IMR-90 (cell line): Measurements from ENCODE around the gene TSPAN4. TPM values are rescaled to one million over a fixed set of nuclear protein-coding genes. Genes with fewer than 3 reads are reported as not detected.

Source experiments
- ATAC-seq: fragments of 200-7000 bp; cut with Tn5 transposase; 2 replicates; pipeline ENCODE4 v1.9.1; 2020; ENCODE audit warnings: low read depth, mild to moderate bottlenecking, moderate library complexity
- BruUV-seq: library from RNA; stranded (reverse); fragments of 400-500 nt; replicated peaks from 2 replicates; lab custom pipeline; 2021; lab: Mats Ljungman, UMichigan
- CTCF ChIA-PET: fragments of 300-600 bp; formaldehyde crosslinking; extraction: SDS; loops from one replicate; lab custom pipeline; 2021; ENCODE audit warnings: antibody characterized with exemption; lab: Yijun Ruan, JAX
- POLR2A ChIA-PET: fragments of 300-600 bp; sonication (Branson Sonifier 250); formaldehyde crosslinking; loops from one replicate; lab custom pipeline; 2022; ENCODE audit warnings: antibody characterized with exemption; ENCODE audit not compliant: unreplicated experiment; lab: Charles Lee
- DNase-seq: peaks from one replicate; pipeline ENCODE4 v3.0.0; 2013
- H2AFZ ChIP-seq: replicated peaks from 2 replicates; pipeline ENCODE3; 2013; ENCODE audit warnings: low read length, mild to moderate bottlenecking; ENCODE audit not compliant: poor library complexity
- H2AK5ac ChIP-seq: 2 replicates; pipeline ENCODE4 v1.6.1; 2013; ENCODE audit warnings: low read depth, low read length, inconsistent platforms
- H2AK9ac ChIP-seq: replicated peaks from 2 replicates; pipeline ENCODE3; 2013; ENCODE audit warnings: mild to moderate bottlenecking, low read depth, low read length, moderate library complexity; ENCODE audit not compliant: poor library complexity
- H2BK120ac ChIP-seq: 2 replicates; pipeline ENCODE4 v1.6.1; 2013; ENCODE audit warnings: low read depth, low read length, inconsistent platforms
- H2BK15ac ChIP-seq: 3 replicates; pipeline ENCODE4 v1.6.1; 2013; ENCODE audit warnings: low read depth, low read length, inconsistent platforms
- H2BK20ac ChIP-seq: 2 replicates; pipeline ENCODE4 v1.6.1; 2013; ENCODE audit warnings: low read depth, mild to moderate bottlenecking, inconsistent platforms, low read length, moderate library complexity
- H2BK5ac ChIP-seq: 2 replicates; pipeline ENCODE4 v1.6.1; 2013; ENCODE audit warnings: mild to moderate bottlenecking, low read depth, low read length, inconsistent platforms; ENCODE audit not compliant: poor library complexity, severe bottlenecking
- H3K14ac ChIP-seq: replicated peaks from 2 replicates; pipeline ENCODE4 v1.6.1; 2013; ENCODE audit warnings: low read depth, low read length, inconsistent platforms
- H3K18ac ChIP-seq: 2 replicates; pipeline ENCODE4 v1.6.1; 2013; ENCODE audit warnings: low read depth, low read length, control low read depth
- H3K23ac ChIP-seq: 2 replicates; pipeline ENCODE4 v1.6.1; 2013; ENCODE audit warnings: low read depth, low read length, inconsistent platforms
- H3K27ac ChIP-seq: 2 replicates; pipeline ENCODE4 v1.5.1; 2013; ENCODE audit warnings: mild to moderate bottlenecking, control low read depth, low read length; ENCODE audit not compliant: insufficient read depth
- H3K27me3 ChIP-seq: 2 replicates; pipeline ENCODE4 v1.6.1; 2013; ENCODE audit warnings: low read length; ENCODE audit not compliant: control insufficient read depth, insufficient read depth
- H3K36me3 ChIP-seq: 2 replicates; pipeline ENCODE4 v1.6.1; 2013; ENCODE audit warnings: low read length, mixed read lengths; ENCODE audit not compliant: control insufficient read depth, insufficient read depth
- H3K4ac ChIP-seq: 2 replicates; pipeline ENCODE4 v1.6.1; 2013; ENCODE audit warnings: low read depth, low read length, inconsistent platforms
- H3K4me1 ChIP-seq: 2 replicates; pipeline ENCODE4 v1.6.1; 2013; ENCODE audit warnings: low read length, mixed read lengths; ENCODE audit not compliant: control insufficient read depth, insufficient read depth
- H3K4me2 ChIP-seq: 2 replicates; pipeline ENCODE4 v1.6.1; 2013; ENCODE audit warnings: low read depth, mild to moderate bottlenecking, control low read depth, low read length, moderate library complexity
- H3K4me3 ChIP-seq: 2 replicates; pipeline ENCODE4 v1.5.1; 2013; ENCODE audit warnings: low read depth, mild to moderate bottlenecking, control low read depth, low read length, moderate library complexity; ENCODE audit not compliant: insufficient read depth
- H3K56ac ChIP-seq: 2 replicates; pipeline ENCODE4 v1.6.1; 2013; ENCODE audit warnings: low read length, inconsistent platforms; ENCODE audit not compliant: insufficient read depth; ENCODE audit errors: extremely low read depth
- H3K79me1 ChIP-seq, 2 experiments: 2 replicates each; pipeline ENCODE4 v1.6.1; 2013; ENCODE audit warnings: low read length in 2 of 2, inconsistent platforms in 1 of 2, low read depth in 1 of 2
- H3K9ac ChIP-seq: 2 replicates; pipeline ENCODE4 v1.6.1; 2013; ENCODE audit warnings: low read depth, low read length, control low read depth
- H3K9me1 ChIP-seq: 2 replicates; pipeline ENCODE4 v1.6.1; 2013; ENCODE audit warnings: low read length, inconsistent platforms; ENCODE audit not compliant: insufficient read depth
- H3K9me3 ChIP-seq: 2 replicates; pipeline ENCODE4 v1.6.1; 2013; ENCODE audit warnings: low read length; ENCODE audit not compliant: control insufficient read depth, insufficient read depth
- H4K20me1 ChIP-seq: 2 replicates; pipeline ENCODE4 v1.6.1; 2013; ENCODE audit warnings: low read length, inconsistent platforms; ENCODE audit not compliant: insufficient read depth
- H4K5ac ChIP-seq: 2 replicates; pipeline ENCODE4 v1.6.1; 2013; ENCODE audit warnings: mild to moderate bottlenecking, low read depth, low read length, control low read depth
- H4K8ac ChIP-seq, 2 experiments: 2 replicates each; pipeline ENCODE4 v1.6.1; 2013; ENCODE audit warnings: low read depth in 2 of 2, low read length in 2 of 2, control low read depth in 1 of 2, inconsistent platforms in 1 of 2
- H4K91ac ChIP-seq: 2 replicates; pipeline ENCODE4 v1.6.1; 2013; ENCODE audit warnings: low read depth, low read length, inconsistent platforms; ENCODE audit not compliant: insufficient read depth
- CEBPB ChIP-seq: IDR thresholded peaks from 2 replicates; pipeline ENCODE4 v1.6.1; 2012; ENCODE audit warnings: low read depth, low read length, improper control_type of control experiment
- FOS ChIP-seq: fragments of 150-350 bp; IDR thresholded peaks from 2 replicates; pipeline ENCODE4 v1.6.1; 2016; ENCODE audit warnings: low read depth, low read length
- MAFK ChIP-seq: IDR thresholded peaks from 2 replicates; pipeline ENCODE4 v1.6.1; 2012; ENCODE audit warnings: low read depth, low read length, improper control_type of control experiment
- NFE2L2 ChIP-seq: fragments of 150-350 bp; IDR thresholded peaks from 2 replicates; pipeline ENCODE4 v1.6.1; 2016; ENCODE audit warnings: low read depth, mild to moderate bottlenecking, low read length
- POLR2A ChIP-seq: IDR thresholded peaks from 2 replicates; pipeline ENCODE4 v1.6.1; 2012; ENCODE audit warnings: mild to moderate bottlenecking, low read depth, low read length
- SMC3 ChIP-seq: fragments of 150-350 bp; IDR thresholded peaks from 2 replicates; pipeline ENCODE4 v1.6.1; 2016; ENCODE audit warnings: low read depth, mild to moderate bottlenecking, antibody characterized with exemption, low read length, moderate library complexity
- WGBS, 2 experiments: methylation state at CpG; one replicate each; pipeline versions ENCODE4 v1.1.5 to v1.1.7; 2013; ENCODE audit warnings: missing lambda C conversion rate in 2 of 2; ENCODE audit not compliant: insufficient read length in 1 of 2; ENCODE audit errors: extremely low coverage in 2 of 2; 5-methylcytosine and 5-hydroxymethylcytosine counted together
- dilution Hi-C: fragments of 300-500 bp; cut with HindIII; formaldehyde crosslinking; loops from one replicate; pipeline ENCODE4 v1.14.3; 2018; ENCODE audit warnings: low sequenced_read_pairs; ENCODE audit not compliant: unreplicated experiment
- in situ Hi-C: fragments of 300-500 bp; cut with MboI; formaldehyde crosslinking; loops from 3 replicates; pipeline ENCODE4 v1.14.3; 2019; ENCODE audit warnings: low sequenced_read_pairs, inconsistent platforms, mixed read lengths
- intact Hi-C: fragments of 100-400 bp; cut with micrococcal nuclease; formaldehyde crosslinking; loops from 2 replicates; pipeline ENCODE4 v1.10.0; 2022
- polyA plus RNA-seq, 3 experiments: library from polyadenylated mRNA; depleted of rRNA; stranded (reverse); fragments of >200 nt; gene quantifications; 2 replicates each; pipeline ENCODE4 v1.2.3, GENCODE V29; 2012; ENCODE audit warnings: low replicate concordance in 1 of 3
- total RNA-seq: library from RNA; depleted of rRNA; stranded (reverse); fragments of >200 nt; gene quantifications from 2 replicates; pipeline ENCODE4 v1.2.3, GENCODE V29; 2012

TSPAN4 gene
- total and polyA plus RNA-seq, 2 of the 4 experiments (the other 2 are of a cell fraction), result 161 to 293 TPM

DNA sequence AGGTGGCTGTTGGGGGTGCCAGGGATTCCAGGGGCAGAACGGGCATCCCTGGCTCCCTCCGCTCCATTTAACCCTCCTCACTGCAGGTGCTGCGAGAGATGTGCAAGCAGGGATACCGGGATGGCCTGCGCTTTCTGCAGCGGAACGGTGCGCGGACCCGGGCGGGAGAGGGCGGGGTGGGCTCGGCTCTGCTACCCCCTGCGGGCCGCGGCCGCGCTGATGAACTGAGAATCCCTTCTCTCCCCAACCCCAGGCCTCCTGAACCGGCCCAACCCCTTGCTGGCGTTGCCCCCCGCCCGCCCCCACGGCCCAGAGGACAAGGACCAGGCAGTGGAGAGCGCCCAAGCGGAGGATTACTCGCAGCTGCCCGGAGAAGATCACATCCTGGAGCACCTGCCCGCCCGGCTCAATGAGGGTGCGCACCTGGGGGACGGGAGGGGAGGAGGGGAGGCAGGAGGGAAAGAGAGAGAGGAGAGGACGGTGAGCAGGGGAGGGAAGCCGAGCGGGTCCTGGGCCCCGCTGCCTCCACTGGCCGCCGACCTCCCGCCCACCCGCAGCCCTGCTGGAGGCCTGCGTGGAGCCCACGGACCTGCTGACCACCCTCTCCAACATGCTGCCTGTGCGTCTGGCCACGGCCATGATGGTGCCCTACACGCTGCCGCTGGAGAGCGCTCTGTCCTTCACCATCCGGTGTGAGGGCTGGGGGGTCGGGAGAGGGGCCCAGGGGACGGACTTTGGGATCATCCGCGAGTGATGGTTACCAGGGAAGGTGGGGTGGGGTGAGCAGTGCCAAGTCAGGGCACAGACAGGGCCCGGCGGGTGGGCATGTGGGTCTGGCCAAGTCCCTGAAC is 19.0 kb upstream of the TSPAN4 start (continued):
- no peak for TF ChIP-seq CEBPB

DNA sequence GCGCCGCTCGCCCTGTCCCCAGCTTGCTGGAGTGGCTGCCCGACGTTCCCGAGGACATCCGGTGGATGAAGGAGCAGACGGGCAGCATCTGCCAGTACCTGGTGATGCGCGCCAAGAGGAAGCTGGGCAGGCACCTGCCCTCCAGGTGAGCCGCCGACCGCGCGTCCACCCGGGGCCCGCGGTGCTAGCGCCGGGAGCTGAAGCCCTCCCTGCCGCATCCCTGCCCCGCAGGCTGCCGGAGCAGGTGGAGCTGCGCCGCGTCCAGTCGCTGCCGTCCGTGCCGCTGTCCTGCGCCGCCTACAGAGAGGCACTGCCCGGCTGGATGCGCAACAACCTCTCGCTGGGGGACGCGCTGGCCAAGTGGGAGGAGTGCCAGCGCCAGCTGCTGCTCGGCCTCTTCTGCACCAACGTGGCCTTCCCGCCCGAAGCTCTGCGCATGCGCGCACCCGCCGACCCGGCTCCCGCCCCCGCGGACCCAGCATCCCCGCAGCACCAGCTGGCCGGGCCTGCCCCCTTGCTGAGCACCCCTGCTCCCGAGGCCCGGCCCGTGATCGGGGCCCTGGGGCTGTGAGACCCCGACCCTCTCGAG is 18.3 kb upstream of the TSPAN4 start:
- Histone ChIP-seq H3K4me2 (no peak overlapping the region), H4K5ac (no peak overlapping the region), H3K18ac (no peak overlapping the region), H2BK5ac (no peak overlapping the region), H2AK5ac (no peak overlapping the region), H3K23ac (no peak overlapping the region), H3K4ac (no peak overlapping the region), H3K36me3 (peaks cover 30% of the 10 kb centered on the region), H2BK20ac (no peak overlapping the region), H2BK15ac (no peak overlapping the region), H3K9ac (no peak overlapping the region), H4K8ac (no peak overlapping the region), H3K4me1 (peaks cover 21% of the 10 kb centered on the region), H2AFZ (peak overlapping the region; percentile 21), H3K27ac (no peak overlapping the region), H2BK120ac (no peak overlapping the region), H4K91ac (no peak overlapping the region), H3K9me1 (peaks cover 13% of the 10 kb centered on the region), H3K27me3 (peaks cover 6% of the 10 kb centered on the region; the same call in 1 of the 2 replicates), H3K4me3 (no peak overlapping the region), H3K56ac (no peak overlapping the region), H3K9me3 (no peaks in the 10 kb centered on the region), H4K20me1 (peaks cover 42% of the 10 kb centered on the region), H2AK9ac (no peak overlapping the region), H3K14ac (no peak overlapping the region), H3K79me1 (peaks cover 19 to 29% of the 10 kb centered on the region in 2 experiments)
- 83% methylated on average over 39 of the region's 59 CpGs; no CpG with 5 or more reads in 1 of the 2 experiments for WGBS, 2 experiments
- ChIA-PET CTCF (no interaction called here), POLR2A (no interaction called here)
- no peak for TF ChIP-seq MAFK
- TF ChIP-seq POLR2A, result no peak
- TF ChIP-seq FOS, result no peak
- no peak for TF ChIP-seq SMC3
- TF ChIP-seq NFE2L2, result no peak
- no peak for TF ChIP-seq CEBPB
- ATAC-seq, result no peak
- TSS peak; percentile 77 for BruUV-seq
- dilution Hi-C loops (no loop called here), in situ Hi-C loops (no loop called here), intact Hi-C loops (no loop called here)
- no peak for DNase-seq
